NCI-H2107 treated with DMSO at 0.1 percent for 48 hours (cell line): ENCODE measurements around the gene PLA2G1B.

Experiments
- DNase-seq: peaks from one replicate; lab custom pipeline; 2025; ENCODE audit not compliant: unreplicated experiment; lab: John Stamatoyannopoulos, UW

PLA2G1B gene

DNA sequence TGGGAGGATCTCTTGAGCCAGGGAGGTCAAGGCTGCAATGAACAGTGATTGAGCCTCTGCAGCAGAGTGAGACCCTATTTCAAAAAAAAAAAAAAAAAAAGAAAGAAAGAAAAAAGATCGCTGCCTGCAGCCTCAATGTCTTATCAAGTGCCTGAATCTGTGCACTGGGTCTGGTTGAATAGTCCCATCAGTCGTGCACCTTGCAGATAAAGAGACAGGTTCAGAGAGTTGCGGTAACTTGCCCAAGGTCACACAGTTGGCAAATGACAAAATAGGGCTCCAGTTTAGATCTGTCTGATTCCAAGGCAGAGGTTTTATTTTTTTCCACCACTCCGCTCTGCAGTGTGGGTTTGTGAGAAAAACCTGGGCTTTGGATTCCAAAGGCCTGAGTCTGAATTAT is 649 bp upstream of the PLA2G1B start:
- no peak for DNase-seq

GRCh38 chr12:120324841-120325417 is 2.6 kb downstream of the PLA2G1B start:
- no peak for DNase-seq

DNA sequence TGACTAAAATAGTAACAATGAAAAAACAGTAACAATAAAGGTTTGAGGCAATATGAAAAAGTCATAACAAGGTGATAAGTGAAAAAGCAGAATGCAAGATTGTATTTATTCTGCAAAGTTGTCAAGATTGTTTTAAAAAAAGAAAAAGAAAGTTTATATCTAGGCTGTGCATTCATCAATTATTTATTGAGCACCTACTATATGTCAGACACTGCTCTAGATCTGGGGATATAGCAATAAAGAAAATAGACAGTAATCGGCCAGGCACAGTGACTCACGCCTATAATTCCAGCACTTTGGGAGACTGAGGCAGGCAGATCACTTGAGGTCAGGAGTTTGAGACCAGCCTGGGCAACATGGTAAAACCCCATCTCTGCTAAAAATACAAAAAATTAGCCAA is 3.8 kb downstream of the PLA2G1B start:
- no peak for DNase-seq

- DNase-seq = no peak
Measured at GRCh38 chr12:120321382-120322202, 6.0 kb downstream of the PLA2G1B start.

DNA sequence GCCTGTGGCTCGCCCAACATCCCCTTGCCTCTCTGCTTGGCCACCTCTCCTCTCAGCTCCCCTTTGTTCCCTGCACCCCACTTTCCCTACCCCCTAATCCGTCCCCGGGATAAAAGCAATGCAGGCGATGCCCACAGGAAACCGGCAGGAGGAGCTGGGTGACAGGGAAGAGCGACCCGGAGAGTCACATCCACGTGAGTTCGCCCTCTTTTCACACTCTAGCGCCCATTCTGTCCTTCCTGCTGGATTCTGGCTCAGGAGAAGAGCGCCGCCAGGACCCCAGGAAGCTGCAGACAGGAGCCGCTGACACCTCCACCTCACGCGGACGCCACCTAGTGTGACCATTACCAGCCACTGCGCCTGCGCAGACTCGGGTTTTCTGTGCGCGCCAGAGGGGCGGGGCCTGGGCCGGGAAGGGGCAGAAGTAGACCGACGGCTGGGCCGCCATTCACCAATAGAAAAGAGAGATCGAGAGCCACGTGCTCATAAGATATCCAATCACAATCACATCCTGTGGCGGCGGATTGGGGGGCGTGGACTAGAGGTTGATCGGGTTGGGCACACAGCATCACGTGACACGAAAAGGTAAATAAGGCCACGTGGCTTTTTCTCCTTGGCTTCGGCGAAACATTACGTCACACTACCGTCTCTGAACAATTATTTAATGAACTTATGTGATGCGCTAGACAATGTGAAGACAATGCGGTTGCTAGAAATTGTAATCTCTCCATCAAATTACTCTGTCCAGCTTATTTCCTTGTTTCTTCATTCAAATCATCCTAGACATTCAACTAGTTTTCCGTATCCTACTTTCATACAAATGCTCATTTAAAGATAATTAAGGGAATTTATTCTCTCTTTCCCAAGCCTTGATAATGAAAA is 10.1 kb downstream of the PLA2G1B start:
- DNase-seq = peak; percentile 100

- no peak for DNase-seq
Measured at GRCh38 chr12:120316798-120317223, 10.8 kb downstream of the PLA2G1B start.

DNA sequence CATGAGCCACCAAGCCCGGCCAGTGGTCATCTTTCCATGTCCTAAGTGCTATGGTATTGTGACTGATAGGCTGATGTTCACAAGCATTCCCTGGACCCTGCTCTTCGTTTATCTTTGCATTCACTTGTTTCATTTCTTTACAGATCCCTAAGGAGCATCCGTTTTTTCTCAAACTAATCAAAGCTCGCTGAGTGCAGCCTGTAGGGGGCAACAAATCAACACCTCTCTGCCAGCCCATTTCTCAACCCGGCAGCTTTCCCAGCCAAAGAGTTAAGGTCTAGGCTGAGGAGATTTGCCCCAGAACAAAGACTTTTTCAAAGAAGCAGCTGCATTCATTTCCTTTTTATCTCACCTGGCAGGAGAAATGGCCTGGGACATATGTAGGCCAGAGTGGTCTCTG is 13.4 kb downstream of the PLA2G1B start:
- DNase-seq = no peak

- DNase-seq = peak; percentile 96
Measured at GRCh38 chr12:120301962-120302815, 25.4 kb downstream of the PLA2G1B start, which contains the start of gene SIRT4. SIRT4 (plus strand) TSS chr12:120302321; CDS start chr12:120303562, 1,241 bp downstream.

GRCh38 chr12:120292661-120293531 is 34.7 kb downstream of the PLA2G1B start, which contains the start of gene RNU4-1:
RNU4-1 (minus strand) TSS chr12:120293237.
- peak; percentile 94 for DNase-seq

DNA sequence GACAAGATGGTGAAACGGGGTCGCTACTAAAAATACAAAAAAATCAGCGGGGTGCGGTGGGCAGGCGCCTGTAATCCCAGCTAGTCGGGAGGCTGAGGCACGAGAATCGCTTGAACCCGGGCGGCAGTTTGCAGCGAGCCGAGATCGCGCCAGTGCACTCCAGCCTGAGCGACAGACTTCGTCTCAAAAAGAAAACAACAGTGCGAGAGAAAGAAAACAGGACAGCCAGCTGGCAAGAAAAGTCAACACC is 35.2 kb downstream of the PLA2G1B start:
- no peak for DNase-seq

- DNase-seq = peak; percentile 14
Measured at GRCh38 chr12:120290609-120291305, 36.8 kb downstream of the PLA2G1B start.

DNA sequence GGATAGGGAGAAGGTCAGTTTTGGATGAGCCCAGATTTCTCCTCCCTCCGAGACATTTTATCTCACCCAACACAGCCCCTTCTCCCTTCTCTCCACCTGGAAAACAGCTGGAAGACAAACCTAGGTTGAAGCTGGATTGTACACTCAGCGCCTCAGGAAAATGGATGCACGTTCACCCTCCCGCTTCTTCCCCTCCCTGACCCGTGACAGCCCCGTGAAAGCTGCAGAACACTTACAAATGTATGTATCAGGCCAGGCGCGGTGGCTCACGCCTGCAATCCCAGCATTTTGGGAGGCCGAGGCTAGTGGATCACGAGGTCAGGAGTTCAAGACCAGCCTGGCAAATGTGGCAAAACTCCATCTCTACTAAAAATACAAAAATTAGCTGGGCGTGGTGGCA is 40.1 kb downstream of the PLA2G1B start:
- DNase-seq = no peak

GRCh38 chr12:120286768-120287490 is 40.6 kb downstream of the PLA2G1B start:
- DNase-seq = no peak

DNA sequence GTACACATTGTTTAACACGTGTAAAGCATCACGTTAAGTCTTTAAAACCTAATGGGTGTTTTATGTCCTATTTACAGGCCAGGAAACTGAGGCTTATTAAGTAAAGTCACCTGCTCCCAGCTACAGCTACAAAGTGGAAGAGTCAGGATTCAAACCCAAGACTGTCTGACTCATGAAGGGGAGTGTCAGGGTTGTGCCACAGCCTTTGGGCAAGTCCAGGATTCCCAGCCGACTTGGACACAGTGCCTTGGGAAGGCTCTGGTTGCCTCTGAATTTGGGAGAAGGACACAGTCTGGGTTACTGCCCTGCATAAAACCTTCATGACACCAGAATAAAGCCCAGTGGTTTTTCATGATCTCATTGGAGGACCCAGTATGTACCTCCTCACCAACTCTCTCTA is 43.2 kb downstream of the PLA2G1B start:
- DNase-seq = no peak

- DNase-seq = no peak
Measured at GRCh38 chr12:120283318-120283717, 44.3 kb downstream of the PLA2G1B start.

DNA sequence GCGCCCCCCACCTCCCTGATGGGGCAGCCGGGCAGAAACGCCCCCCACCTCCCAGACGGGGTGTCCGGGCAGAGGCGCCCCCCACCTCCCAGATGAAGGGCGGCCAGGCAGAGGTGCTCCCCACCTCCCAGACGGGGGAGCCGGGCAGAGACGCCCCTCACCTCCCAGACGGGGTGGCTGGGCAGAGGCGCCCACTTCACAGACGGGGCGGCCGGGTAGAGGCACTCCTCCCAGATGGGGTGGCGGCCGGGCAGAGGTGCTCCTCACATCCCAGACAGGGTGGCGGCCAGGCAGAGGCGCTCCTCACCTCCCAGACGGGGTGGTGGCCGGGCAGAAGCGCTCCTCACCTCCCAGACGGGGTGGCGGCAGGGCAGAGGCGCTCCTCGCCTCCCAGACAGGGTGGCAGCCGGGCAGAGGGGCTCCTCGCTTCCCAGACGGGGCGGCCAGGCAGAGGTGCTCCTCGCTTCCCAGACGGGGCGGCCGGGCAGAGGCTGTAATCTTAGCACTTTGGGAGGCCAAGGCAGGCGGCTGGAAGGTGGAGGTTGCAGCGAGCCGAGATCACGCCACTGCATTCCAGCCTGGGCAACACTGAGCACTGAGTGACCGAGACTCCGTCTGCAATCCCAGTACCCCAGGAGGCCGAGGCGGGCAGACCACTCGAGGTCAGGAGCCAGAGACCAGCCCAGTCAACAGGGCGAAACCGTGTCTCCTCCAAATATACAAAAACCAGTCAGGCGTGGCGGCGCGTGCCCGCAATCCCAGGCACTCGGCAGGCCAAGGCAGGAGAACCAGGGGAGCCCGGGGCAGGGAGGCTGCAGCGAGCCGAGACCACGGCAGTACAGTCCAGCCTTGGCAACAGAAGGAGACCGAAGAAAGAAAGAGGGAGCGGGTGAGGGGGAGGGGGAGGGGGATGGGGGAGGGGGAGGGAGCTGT is 49.2 kb downstream of the PLA2G1B start:
- no peak for DNase-seq

GRCh38 chr12:120276734-120277133 is 50.8 kb downstream of the PLA2G1B start:
- DNase-seq = no peak
